EL (cell line): ENCODE results near the gene M6PR.
A peak's percentile ranks its signal among the peaks of the same experiment; 100 is the strongest.

Source experiments
- DNase-seq: peaks from one replicate; pipeline ENCODE4 v3.0.0-alpha.2; 2016

The M6PR gene

GRCh38 chr12:8949342-8950220, at the start of gene M6PR:
M6PR (minus strand) TSS chr12:8949645; CDS start chr12:8946404, 3,241 bp downstream.
- DNase-seq, result peak; percentile 97

GRCh38 chr12:8996682-8997405, 47.4 kb upstream of the M6PR start:
- DNase-seq, result peak; percentile 14

- DNase-seq, result no peak
Measured at GRCh38 chr12:8995021-8995775, 45.8 kb upstream of the M6PR start.

DNA sequence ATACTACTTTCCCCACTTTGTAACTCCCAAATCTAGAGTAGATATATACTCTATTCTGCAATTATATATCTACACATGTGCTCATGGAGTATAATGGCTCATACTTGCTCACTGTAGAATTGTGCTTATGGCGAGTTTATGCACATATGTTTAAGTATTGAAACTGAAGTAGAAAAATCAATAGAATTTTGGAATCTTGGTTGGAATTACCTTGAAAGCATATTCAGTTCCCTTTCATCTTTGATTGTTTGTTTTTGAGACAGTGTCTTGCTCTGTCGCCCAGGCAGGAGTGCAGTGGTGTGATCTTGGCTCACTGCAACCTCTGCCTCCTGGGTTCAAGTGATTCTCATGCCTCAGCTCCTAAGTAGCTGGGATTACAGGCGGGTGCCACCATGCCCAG, 44.4 kb upstream of the M6PR start:
- no peak for DNase-seq

- DNase-seq, result no peak
Measured at GRCh38 chr12:8991371-8992345, 42.2 kb upstream of the M6PR start.

GRCh38 chr12:8989413-8989812, 40.0 kb upstream of the M6PR start, which contains the start of gene KLRG1:
KLRG1 (plus strand) TSS chr12:8989546; CDS start chr12:8989636, 90 bp downstream.
- no peak for DNase-seq

GRCh38 chr12:8987685-8988084, 38.2 kb upstream of the M6PR start:
- DNase-seq, result no peak

GRCh38 chr12:8987163-8987562, 37.7 kb upstream of the M6PR start:
- no peak for DNase-seq

DNA sequence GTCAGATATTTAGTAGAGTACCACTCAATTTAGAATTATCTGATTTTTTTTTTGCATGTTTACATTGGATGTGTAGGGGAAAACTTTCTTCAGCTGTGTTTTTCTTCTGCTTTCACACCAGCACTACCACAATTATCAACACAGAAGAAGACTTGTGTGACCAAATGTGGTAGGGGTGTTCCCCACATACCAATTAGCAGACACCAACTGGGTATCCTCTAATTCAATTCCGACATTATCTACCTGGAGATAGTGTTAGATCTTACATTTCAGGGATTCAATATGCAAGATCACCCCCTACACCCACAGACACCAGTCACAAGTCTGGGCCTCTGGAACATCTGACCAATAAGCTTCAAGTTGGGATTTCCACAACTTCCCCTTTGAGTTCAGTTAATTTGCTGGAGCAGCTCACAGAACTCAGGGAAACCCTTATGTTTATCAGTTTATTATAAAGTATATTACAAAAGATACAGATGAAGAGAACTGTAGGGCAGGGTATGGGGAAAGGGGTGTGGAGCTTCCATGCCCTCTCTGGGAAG, 35.8 kb upstream of the M6PR start:
- DNase-seq, result no peak

DNA sequence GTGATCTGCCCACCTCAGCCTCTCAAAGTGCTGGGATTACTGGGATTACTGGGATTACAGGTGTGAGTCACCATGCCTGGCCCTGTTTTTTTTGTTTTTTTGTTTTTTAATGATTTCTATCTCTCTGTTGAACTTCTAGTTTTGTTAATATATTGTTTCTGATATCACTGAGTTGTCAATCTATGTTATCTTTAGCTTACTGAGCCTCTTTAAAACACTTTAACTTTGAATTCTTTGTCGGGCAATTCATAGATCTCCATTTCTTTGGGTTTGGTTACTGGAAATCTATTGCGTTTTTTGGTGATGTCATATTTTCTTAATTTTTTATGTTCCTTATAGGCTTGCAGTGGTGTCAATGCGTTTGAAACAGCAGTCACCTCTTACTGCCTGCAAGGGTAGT, 30.7 kb upstream of the M6PR start:
- no peak for DNase-seq

- DNase-seq, result no peak
Measured at GRCh38 chr12:8970432-8970831, 21.0 kb upstream of the M6PR start.

DNA sequence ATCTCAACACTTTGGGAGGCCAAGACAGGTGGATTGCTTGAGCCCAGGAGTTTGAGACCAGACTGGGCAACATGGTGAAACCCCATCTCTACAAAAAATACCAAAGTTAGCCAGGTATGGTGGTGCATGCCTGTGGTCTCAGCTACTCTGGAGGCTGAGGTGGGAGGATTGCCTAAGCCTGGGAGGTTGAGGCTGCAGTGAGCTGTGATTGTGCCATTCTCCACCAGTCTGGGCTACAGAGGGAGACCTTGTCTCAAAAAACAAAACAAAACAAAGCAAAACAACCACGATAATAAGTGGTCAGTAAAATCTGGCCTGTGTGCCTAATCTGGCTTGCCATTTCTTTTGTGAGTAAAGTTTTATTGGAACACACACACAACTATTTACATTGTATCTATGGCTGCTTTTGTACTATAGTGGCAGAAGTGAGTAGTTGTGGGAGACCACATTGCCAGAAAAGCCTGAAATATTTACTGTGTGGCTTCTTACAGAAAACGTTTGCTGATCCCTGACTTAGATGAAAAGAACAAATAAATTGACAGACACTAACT, 20.5 kb upstream of the M6PR start:
- DNase-seq, result no peak

DNA sequence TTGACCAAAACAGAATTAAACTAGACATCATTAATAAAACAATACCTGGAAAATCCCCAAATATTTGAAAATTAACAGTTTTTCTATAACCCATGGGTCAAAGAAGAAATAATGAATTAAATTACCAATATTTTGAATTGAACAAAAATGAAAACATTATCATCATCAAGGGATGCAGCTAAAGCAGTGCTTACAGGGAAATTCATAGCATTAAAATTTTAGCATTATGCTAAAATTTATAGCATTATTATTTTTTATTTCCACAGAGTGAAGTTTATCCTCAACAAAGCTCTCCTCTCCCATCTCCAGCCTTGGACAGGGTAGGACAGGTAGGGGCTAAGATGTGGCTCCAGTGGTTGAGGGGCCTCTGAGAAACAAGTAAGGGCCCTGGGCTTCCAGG, 19.3 kb upstream of the M6PR start:
- DNase-seq, result no peak

GRCh38 chr12:8960176-8960575, 10.7 kb upstream of the M6PR start:
- no peak for DNase-seq

- no peak for DNase-seq
Measured at GRCh38 chr12:8958066-8958465, 8.6 kb upstream of the M6PR start.

DNA sequence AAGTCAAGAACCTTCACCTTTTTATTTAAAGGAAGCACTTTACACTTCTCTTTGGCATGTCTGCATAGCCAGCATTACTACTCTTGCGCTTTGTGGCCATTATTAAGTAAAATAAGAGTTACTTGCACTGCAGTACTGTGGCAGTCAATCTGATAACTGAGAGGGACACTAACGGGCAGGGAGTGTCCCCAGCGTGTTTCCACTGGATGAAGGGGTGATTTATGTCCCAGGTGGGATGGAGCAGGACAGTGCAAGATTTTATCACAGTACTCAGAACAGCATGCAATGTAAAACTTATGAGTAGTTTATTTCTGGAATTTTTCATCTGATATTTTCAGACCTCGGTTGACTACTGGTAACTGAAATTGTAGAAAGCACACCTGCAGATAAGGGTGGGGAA, 8.1 kb upstream of the M6PR start:
- DNase-seq, result no peak

DNA sequence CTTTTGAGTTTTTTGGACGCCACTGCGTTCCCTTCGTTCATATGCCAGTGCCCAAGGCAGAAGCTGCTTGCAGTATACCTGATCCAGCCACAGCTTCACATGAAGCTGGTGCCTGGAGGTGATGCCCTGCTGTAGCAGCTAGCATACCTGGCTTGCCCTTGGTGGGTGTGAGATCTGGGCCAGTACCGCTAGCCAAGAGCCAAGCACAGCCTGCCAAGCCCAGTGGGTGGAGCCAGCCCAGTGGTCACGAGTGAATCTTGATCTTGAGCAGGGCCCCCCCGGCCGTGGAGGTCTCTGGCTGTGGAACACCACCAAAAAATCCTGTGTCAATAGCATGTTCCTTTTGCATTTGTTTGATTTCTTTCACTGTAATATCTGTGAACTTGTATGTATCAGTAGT, 7.3 kb upstream of the M6PR start:
- DNase-seq, result no peak

DNA sequence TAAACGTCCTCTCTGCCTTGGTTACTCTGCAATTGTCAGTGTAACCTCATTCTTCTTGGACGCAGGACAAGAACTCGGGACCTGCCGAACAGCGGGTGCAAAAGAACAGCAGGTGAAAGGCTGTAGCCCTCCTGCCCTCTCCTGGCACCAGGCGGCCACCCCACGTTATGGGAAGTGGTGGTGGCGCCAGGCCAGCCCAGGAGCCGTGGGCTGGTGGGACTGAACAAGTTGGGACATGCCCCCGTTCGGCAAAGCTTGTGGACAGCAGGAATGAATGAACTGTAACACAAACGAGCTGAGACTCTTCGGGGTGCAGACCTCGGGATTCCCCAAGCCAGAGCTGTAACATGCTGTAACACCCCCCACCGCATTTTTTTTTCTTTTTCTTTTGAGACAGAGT, 6.6 kb upstream of the M6PR start:
- DNase-seq, result no peak

- DNase-seq, result no peak
Measured at GRCh38 chr12:8953773-8954402, 4.4 kb upstream of the M6PR start.

DNA sequence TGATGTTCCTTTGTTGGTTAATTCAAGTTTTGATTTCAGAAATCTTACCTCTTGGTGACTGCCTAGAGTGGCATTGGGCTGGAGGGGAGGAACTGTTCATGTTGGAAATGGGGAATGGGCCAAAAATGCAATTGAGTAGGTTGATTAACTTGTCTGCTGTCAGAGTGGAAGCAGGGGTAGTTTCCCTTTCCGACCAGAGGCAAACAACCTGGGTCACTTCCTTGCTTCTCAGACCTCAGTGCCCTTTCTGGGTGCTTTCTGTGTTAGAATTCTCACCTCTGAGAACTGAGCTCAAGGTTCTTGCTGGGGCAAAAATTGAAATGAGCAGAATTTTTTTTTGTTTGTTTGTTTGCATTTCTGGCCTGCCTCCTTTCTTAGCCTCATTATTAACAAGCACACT, 2.3 kb upstream of the M6PR start:
- no peak for DNase-seq
